ENCODE results near the gene CNPY1. TPM values are rescaled to one million over a fixed set of nuclear protein-coding genes. Genes with fewer than 3 reads are reported as not detected.

The CNPY1 gene
- total RNA-seq, 2 donors from 2014 or later, result not detected

DNA sequence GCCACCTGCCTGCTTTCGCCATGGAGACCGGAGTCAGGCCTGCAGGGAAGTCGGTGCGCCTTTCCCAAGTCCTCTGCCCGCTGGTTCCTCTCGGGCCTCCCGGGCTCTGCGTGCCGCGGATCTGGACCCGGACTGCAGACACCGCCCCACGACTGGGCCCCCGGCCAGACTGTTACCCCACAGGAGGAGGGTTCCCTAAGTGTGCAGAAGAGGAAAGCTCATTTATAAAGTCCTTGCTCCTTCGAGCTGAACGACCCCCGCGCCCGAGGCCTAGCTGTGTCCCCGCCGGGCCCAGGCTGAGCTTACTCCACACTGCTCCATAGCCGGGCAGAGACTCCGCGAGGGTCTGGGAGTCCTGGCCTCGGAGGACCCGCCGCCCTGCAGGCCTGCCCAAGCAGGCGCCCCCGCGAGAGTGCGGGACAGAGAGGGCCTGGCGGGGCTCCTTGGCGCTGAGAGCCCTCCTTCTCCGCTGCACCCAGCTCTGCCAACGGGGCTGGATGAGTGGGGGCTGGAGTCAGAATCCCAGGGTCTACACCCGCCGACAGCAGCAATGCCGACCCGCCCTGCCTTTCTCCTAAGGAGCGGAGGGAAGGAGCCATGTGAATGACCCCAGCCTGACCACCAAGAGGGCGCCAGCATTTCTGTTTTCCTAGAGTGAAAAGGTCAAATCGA, 80.1 kb downstream of the CNPY1 start:
- DNase-seq, result no peak
- Histone ChIP-seq H3K4me3 (no peak overlapping the region), H3K9ac (ENCODE audit: low read depth in 2 of 2, low read length in 2 of 2) (no peak overlapping the region)

DNA sequence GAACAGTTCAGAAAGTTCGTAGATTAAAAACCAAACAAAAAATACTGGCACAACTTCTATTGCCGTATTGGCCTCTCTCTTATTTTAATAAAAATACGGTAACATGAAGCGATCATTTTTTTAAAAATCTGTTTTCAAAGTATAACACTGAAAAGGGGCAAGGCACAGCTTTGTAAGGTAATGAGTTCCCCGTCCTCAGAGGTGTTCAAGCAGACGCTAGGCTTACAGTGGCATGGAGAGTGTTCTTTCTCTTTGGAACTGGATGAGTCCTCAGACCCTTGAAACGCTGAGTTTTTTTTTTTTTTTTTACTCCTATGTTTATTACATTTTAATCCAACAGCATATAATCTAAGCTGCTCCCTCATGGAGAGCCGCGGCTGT, 80.6 kb downstream of the CNPY1 start:
- no peak overlapping the region for H3K9ac ChIP-seq (ENCODE audit: low read depth in 2 of 2, low read length in 2 of 2)
- intact Hi-C loops (cut with DNase I), result no loop called here
- no peak overlapping the region for H3K4me3 ChIP-seq
- H3K9me3 ChIP-seq, result no peaks in the 10 kb centered on the region
- DNase-seq, result no peak
- peaks cover 8% of the 10 kb centered on the region for H3K4me1 ChIP-seq
- TF ChIP-seq, protein P1, sequence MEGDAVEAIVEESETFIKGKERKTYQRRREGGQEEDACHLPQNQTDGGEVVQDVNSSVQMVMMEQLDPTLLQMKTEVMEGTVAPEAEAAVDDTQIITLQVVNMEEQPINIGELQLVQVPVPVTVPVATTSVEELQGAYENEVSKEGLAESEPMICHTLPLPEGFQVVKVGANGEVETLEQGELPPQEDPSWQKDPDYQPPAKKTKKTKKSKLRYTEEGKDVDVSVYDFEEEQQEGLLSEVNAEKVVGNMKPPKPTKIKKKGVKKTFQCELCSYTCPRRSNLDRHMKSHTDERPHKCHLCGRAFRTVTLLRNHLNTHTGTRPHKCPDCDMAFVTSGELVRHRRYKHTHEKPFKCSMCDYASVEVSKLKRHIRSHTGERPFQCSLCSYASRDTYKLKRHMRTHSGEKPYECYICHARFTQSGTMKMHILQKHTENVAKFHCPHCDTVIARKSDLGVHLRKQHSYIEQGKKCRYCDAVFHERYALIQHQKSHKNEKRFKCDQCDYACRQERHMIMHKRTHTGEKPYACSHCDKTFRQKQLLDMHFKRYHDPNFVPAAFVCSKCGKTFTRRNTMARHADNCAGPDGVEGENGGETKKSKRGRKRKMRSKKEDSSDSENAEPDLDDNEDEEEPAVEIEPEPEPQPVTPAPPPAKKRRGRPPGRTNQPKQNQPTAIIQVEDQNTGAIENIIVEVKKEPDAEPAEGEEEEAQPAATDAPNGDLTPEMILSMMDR (IDR thresholded peaks at IDR 0.05), result no peak
- H3K36me3 ChIP-seq, result no peaks in the 10 kb centered on the region
- no peak overlapping the region for H3K27ac ChIP-seq
- peaks cover 97% of the 10 kb centered on the region for H3K27me3 ChIP-seq

More for the DNA sequence above, 80.1 kb downstream of the CNPY1 start:
- H3K36me3 ChIP-seq, result no peaks in the 10 kb centered on the region
- H3K4me1 ChIP-seq, result peaks cover 8% of the 10 kb centered on the region
- no peak overlapping the region for H3K27ac ChIP-seq
- TF ChIP-seq, protein P1 (IDR thresholded peaks at IDR 0.05), result no peak
- H3K9me3 ChIP-seq, result no peaks in the 10 kb centered on the region
- H3K27me3 ChIP-seq, result peaks cover 97% of the 10 kb centered on the region
- intact Hi-C loops (cut with DNase I), result no loop called here

DNA sequence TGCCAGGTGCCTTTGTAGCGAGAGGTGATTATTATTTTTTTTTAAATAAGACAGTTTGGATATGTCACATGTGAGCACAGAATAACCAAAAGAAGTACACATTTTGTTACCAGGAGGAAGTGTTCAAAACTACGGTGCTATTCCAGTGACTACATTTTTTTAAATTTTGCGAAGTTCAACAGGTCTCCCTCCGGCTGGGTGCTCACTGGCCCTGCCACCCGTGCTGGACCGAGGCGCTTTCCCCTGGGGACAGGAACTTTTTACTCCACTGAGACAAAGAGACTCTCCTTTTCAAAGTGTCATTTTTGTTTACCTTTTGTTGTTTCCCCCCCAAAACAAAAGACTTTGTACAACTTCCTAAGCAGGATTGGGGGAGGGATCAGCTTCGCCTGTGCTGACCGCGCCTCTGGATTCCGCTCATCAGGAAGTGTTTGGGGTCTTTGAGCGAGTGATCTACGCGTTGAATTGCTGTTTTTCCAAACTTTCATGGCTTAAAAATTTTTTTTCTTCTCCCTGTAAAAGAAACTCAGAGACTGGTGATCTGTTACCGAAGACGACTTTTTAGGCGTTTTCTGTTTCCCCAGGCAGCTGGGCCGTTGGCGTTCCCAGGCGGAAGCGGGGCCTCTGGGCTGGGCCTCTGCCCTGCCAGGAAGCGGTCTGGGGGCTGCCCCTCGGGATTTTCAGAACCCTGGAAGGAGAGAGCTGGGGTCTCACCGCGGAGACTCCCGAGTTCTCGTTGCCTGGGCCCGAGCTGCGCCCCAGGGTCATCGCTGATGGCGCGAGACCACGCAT, 81.2 kb downstream of the CNPY1 start:
- Histone ChIP-seq H3K36me3 (no peaks in the 10 kb centered on the region), H3K4me3 (no peak overlapping the region), H3K9ac (ENCODE audit: low read depth in 2 of 2, low read length in 2 of 2) (no peak overlapping the region), H3K27me3 (peaks cover 97% of the 10 kb centered on the region), H3K27ac (no peak overlapping the region), H3K4me1 (peaks cover 8% of the 10 kb centered on the region), H3K9me3 (no peaks in the 10 kb centered on the region)
- TF ChIP-seq, protein P1 (IDR thresholded peaks at IDR 0.05), result no peak
- intact Hi-C loops (cut with DNase I), result no loop called here
- no peak for DNase-seq

DNA sequence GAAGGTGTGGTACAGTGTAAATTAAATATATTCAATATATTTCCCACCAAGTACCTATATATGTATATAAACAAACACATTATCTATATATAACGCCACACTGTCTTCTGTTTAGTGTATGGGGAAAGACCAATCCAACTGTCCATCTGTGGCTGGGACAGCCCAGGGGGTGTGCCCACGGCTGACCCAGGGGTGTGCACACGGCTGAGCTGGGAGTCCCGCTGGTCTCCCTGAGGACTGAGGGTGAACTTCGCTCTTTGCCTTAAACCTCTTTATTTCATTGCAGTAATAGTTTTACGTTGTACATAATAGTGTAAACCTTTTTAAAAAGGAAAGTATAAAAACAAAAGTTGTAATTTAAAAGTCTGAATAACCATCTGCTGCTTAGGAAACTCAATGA, 82.2 kb downstream of the CNPY1 start:
- TF ChIP-seq, protein P1 (IDR thresholded peaks at IDR 0.05), result no peak
- Histone ChIP-seq H3K27ac (no peak overlapping the region), H3K9me3 (no peaks in the 10 kb centered on the region), H3K4me1 (peaks cover 8% of the 10 kb centered on the region), H3K27me3 (peaks cover 98% of the 10 kb centered on the region), H3K4me3 (no peak overlapping the region), H3K36me3 (no peaks in the 10 kb centered on the region), H3K9ac (ENCODE audit: low read depth in 2 of 2, low read length in 2 of 2) (no peak overlapping the region)
- intact Hi-C loops (cut with DNase I), result no loop called here
- no peak for DNase-seq

DNA sequence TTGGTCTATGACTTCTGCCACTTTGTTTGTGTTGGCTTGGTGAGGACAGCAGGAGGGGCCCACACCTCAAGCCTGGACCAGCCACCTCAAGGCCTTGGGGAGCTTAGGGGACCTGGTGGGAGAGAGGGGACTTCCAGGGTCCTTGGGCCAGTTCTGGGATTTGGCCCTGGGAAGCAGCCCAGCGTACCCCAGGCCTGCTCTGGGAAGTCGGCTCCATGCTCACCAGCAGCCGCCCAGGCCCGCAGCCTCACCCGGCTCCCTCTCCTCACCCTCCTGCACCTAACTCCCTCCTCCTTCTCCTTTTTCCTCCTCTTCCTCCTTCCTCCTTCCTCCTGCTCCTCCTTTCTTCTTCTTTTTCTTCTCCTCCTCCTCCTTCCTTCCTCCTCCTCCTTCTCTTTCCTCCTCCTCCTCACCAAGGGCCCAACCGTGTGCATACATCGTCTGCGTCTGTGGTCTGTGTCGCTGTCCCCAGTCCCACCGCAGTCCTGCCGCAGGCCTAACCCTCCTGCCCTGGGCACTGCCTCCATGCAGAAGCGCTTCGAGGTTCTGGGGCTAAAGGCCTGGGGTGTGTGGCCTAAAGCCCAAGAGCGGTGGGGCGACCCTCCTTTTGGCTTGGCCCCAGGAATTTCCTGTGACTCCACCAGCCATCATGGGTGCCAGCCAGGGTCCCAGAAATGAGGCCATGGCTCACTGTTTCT, 83.1 kb downstream of the CNPY1 start:
- intact Hi-C loops (cut with DNase I), result no loop called here
- no peak overlapping the region for H3K4me3 ChIP-seq
- TF ChIP-seq, protein P1 (IDR thresholded peaks at IDR 0.05), result no peak
- peaks cover 100% of the 10 kb centered on the region for H3K27me3 ChIP-seq
- no peaks in the 10 kb centered on the region for H3K36me3 ChIP-seq
- no peak overlapping the region for H3K9ac ChIP-seq (ENCODE audit: low read depth in 2 of 2, low read length in 2 of 2)
- H3K27ac ChIP-seq, result no peak overlapping the region
- no peaks in the 10 kb centered on the region for H3K9me3 ChIP-seq
- DNase-seq, result no peak
- H3K4me1 ChIP-seq, result peaks cover 8% of the 10 kb centered on the region
